IMR-90 (cell line): ENCODE measurements around the gene HOGA1. TPM values are rescaled to one million over a fixed set of nuclear protein-coding genes. Genes with fewer than 3 reads are reported as not detected.

Source experiments
- ATAC-seq: fragments of 200-7000 bp; cut with Tn5 transposase; 2 replicates; pipeline ENCODE4 v1.9.1; 2020; ENCODE audit warnings: low read depth, mild to moderate bottlenecking, moderate library complexity
- BruUV-seq: library from RNA; stranded (reverse); fragments of 400-500 nt; replicated peaks from 2 replicates; lab custom pipeline; 2021; lab: Mats Ljungman, UMichigan
- CTCF ChIA-PET: fragments of 300-600 bp; formaldehyde crosslinking; extraction: SDS; loops from one replicate; lab custom pipeline; 2021; ENCODE audit warnings: antibody characterized with exemption; lab: Yijun Ruan, JAX
- POLR2A ChIA-PET: fragments of 300-600 bp; sonication (Branson Sonifier 250); formaldehyde crosslinking; loops from one replicate; lab custom pipeline; 2022; ENCODE audit warnings: antibody characterized with exemption; ENCODE audit not compliant: unreplicated experiment; lab: Charles Lee
- DNase-seq: peaks from one replicate; pipeline ENCODE4 v3.0.0; 2013
- H2AFZ ChIP-seq: replicated peaks from 2 replicates; pipeline ENCODE3; 2013; ENCODE audit warnings: low read length, mild to moderate bottlenecking; ENCODE audit not compliant: poor library complexity
- H2AK5ac ChIP-seq: 2 replicates; pipeline ENCODE4 v1.6.1; 2013; ENCODE audit warnings: low read depth, low read length, inconsistent platforms
- H2AK9ac ChIP-seq: replicated peaks from 2 replicates; pipeline ENCODE3; 2013; ENCODE audit warnings: mild to moderate bottlenecking, low read depth, low read length, moderate library complexity; ENCODE audit not compliant: poor library complexity
- H2BK120ac ChIP-seq: 2 replicates; pipeline ENCODE4 v1.6.1; 2013; ENCODE audit warnings: low read depth, low read length, inconsistent platforms
- H2BK15ac ChIP-seq: 3 replicates; pipeline ENCODE4 v1.6.1; 2013; ENCODE audit warnings: low read depth, low read length, inconsistent platforms
- H2BK20ac ChIP-seq: 2 replicates; pipeline ENCODE4 v1.6.1; 2013; ENCODE audit warnings: low read depth, mild to moderate bottlenecking, inconsistent platforms, low read length, moderate library complexity
- H2BK5ac ChIP-seq: 2 replicates; pipeline ENCODE4 v1.6.1; 2013; ENCODE audit warnings: mild to moderate bottlenecking, low read depth, low read length, inconsistent platforms; ENCODE audit not compliant: poor library complexity, severe bottlenecking
- H3K14ac ChIP-seq: replicated peaks from 2 replicates; pipeline ENCODE4 v1.6.1; 2013; ENCODE audit warnings: low read depth, low read length, inconsistent platforms
- H3K18ac ChIP-seq: 2 replicates; pipeline ENCODE4 v1.6.1; 2013; ENCODE audit warnings: low read depth, low read length, control low read depth
- H3K23ac ChIP-seq: 2 replicates; pipeline ENCODE4 v1.6.1; 2013; ENCODE audit warnings: low read depth, low read length, inconsistent platforms
- H3K27ac ChIP-seq: 2 replicates; pipeline ENCODE4 v1.5.1; 2013; ENCODE audit warnings: mild to moderate bottlenecking, control low read depth, low read length; ENCODE audit not compliant: insufficient read depth
- H3K27me3 ChIP-seq: 2 replicates; pipeline ENCODE4 v1.6.1; 2013; ENCODE audit warnings: low read length; ENCODE audit not compliant: control insufficient read depth, insufficient read depth
- H3K36me3 ChIP-seq: 2 replicates; pipeline ENCODE4 v1.6.1; 2013; ENCODE audit warnings: low read length, mixed read lengths; ENCODE audit not compliant: control insufficient read depth, insufficient read depth
- H3K4ac ChIP-seq: 2 replicates; pipeline ENCODE4 v1.6.1; 2013; ENCODE audit warnings: low read depth, low read length, inconsistent platforms
- H3K4me1 ChIP-seq: 2 replicates; pipeline ENCODE4 v1.6.1; 2013; ENCODE audit warnings: low read length, mixed read lengths; ENCODE audit not compliant: control insufficient read depth, insufficient read depth
- H3K4me2 ChIP-seq: 2 replicates; pipeline ENCODE4 v1.6.1; 2013; ENCODE audit warnings: low read depth, mild to moderate bottlenecking, control low read depth, low read length, moderate library complexity
- H3K4me3 ChIP-seq: 2 replicates; pipeline ENCODE4 v1.5.1; 2013; ENCODE audit warnings: low read depth, mild to moderate bottlenecking, control low read depth, low read length, moderate library complexity; ENCODE audit not compliant: insufficient read depth
- H3K56ac ChIP-seq: 2 replicates; pipeline ENCODE4 v1.6.1; 2013; ENCODE audit warnings: low read length, inconsistent platforms; ENCODE audit not compliant: insufficient read depth; ENCODE audit errors: extremely low read depth
- H3K79me1 ChIP-seq, 2 experiments: 2 replicates each; pipeline ENCODE4 v1.6.1; 2013; ENCODE audit warnings: low read length in 2 of 2, inconsistent platforms in 1 of 2, low read depth in 1 of 2
- H3K9ac ChIP-seq: 2 replicates; pipeline ENCODE4 v1.6.1; 2013; ENCODE audit warnings: low read depth, low read length, control low read depth
- H3K9me1 ChIP-seq: 2 replicates; pipeline ENCODE4 v1.6.1; 2013; ENCODE audit warnings: low read length, inconsistent platforms; ENCODE audit not compliant: insufficient read depth
- H3K9me3 ChIP-seq: 2 replicates; pipeline ENCODE4 v1.6.1; 2013; ENCODE audit warnings: low read length; ENCODE audit not compliant: control insufficient read depth, insufficient read depth
- H4K20me1 ChIP-seq: 2 replicates; pipeline ENCODE4 v1.6.1; 2013; ENCODE audit warnings: low read length, inconsistent platforms; ENCODE audit not compliant: insufficient read depth
- H4K5ac ChIP-seq: 2 replicates; pipeline ENCODE4 v1.6.1; 2013; ENCODE audit warnings: mild to moderate bottlenecking, low read depth, low read length, control low read depth
- H4K8ac ChIP-seq, 2 experiments: 2 replicates each; pipeline ENCODE4 v1.6.1; 2013; ENCODE audit warnings: low read depth in 2 of 2, low read length in 2 of 2, control low read depth in 1 of 2, inconsistent platforms in 1 of 2
- H4K91ac ChIP-seq: 2 replicates; pipeline ENCODE4 v1.6.1; 2013; ENCODE audit warnings: low read depth, low read length, inconsistent platforms; ENCODE audit not compliant: insufficient read depth
- BHLHE40 ChIP-seq: fragments of 150-350 bp; IDR thresholded peaks from 2 replicates; pipeline ENCODE4 v1.6.1; 2016; ENCODE audit warnings: mild to moderate bottlenecking, low read depth, low read length
- CTCF ChIP-seq: conservative IDR thresholded peaks from 2 replicates; pipeline ENCODE4 v1.5.1; 2012; ENCODE audit warnings: mild to moderate bottlenecking, low read depth, low read length, improper control_type of control experiment
- RAD21 ChIP-seq: IDR thresholded peaks from 2 replicates; pipeline ENCODE4 v1.6.1; 2012; ENCODE audit warnings: low read length, improper control_type of control experiment
- SMC3 ChIP-seq: fragments of 150-350 bp; IDR thresholded peaks from 2 replicates; pipeline ENCODE4 v1.6.1; 2016; ENCODE audit warnings: low read depth, mild to moderate bottlenecking, antibody characterized with exemption, low read length, moderate library complexity
- WGBS, 2 experiments: methylation state at CpG; one replicate each; pipeline versions ENCODE4 v1.1.5 to v1.1.7; 2013; ENCODE audit warnings: missing lambda C conversion rate in 2 of 2; ENCODE audit not compliant: insufficient read length in 1 of 2; ENCODE audit errors: extremely low coverage in 2 of 2; 5-methylcytosine and 5-hydroxymethylcytosine counted together
- dilution Hi-C: fragments of 300-500 bp; cut with HindIII; formaldehyde crosslinking; loops from one replicate; pipeline ENCODE4 v1.14.3; 2018; ENCODE audit warnings: low sequenced_read_pairs; ENCODE audit not compliant: unreplicated experiment
- in situ Hi-C: fragments of 300-500 bp; cut with MboI; formaldehyde crosslinking; loops from 3 replicates; pipeline ENCODE4 v1.14.3; 2019; ENCODE audit warnings: low sequenced_read_pairs, inconsistent platforms, mixed read lengths
- intact Hi-C: fragments of 100-400 bp; cut with micrococcal nuclease; formaldehyde crosslinking; loops from 2 replicates; pipeline ENCODE4 v1.10.0; 2022
- polyA plus RNA-seq, 3 experiments: library from polyadenylated mRNA; depleted of rRNA; stranded (reverse); fragments of >200 nt; gene quantifications; 2 replicates each; pipeline ENCODE4 v1.2.3, GENCODE V29; 2012; ENCODE audit warnings: low replicate concordance in 1 of 3
- total RNA-seq: library from RNA; depleted of rRNA; stranded (reverse); fragments of >200 nt; gene quantifications from 2 replicates; pipeline ENCODE4 v1.2.3, GENCODE V29; 2012

Gene HOGA1
- total and polyA plus RNA-seq, 2 of the 4 experiments (the other 2 are of a cell fraction): 0.36 to 0.41 TPM

GRCh38 chr10:97534746-97535367 lies 49.3 kb upstream of the HOGA1 start:
- intact Hi-C loops (no loop called here), dilution Hi-C loops (no loop called here), in situ Hi-C loops (no loop called here)
- no peaks in the 10 kb centered on the region for H3K27me3 ChIP-seq
- H3K9me3 ChIP-seq: no peaks in the 10 kb centered on the region
- no peak overlapping the region for H2BK15ac ChIP-seq
- no peak overlapping the region for H2AFZ ChIP-seq
- H3K4ac ChIP-seq: no peak overlapping the region
- H3K36me3 ChIP-seq: peaks cover 1% of the 10 kb centered on the region; the same call in 1 of the 2 replicates
- H3K14ac ChIP-seq: no peak overlapping the region
- H3K27ac ChIP-seq: no peak overlapping the region
- POLR2A ChIA-PET: no interaction called here
- no peak overlapping the region for H3K18ac ChIP-seq
- no peak for ATAC-seq
- peaks cover 27% of the 10 kb centered on the region for H3K9me1 ChIP-seq
- CTCF ChIA-PET: no interaction called here
- H3K23ac ChIP-seq: no peak overlapping the region
- H3K4me2 ChIP-seq: no peak overlapping the region
- DNase-seq: no peak
- peaks cover 24% of the 10 kb centered on the region for H3K4me1 ChIP-seq
- no peak overlapping the region for H2BK20ac ChIP-seq
- no peak overlapping the region for H4K5ac ChIP-seq
- H2AK9ac ChIP-seq: no peak overlapping the region
- no peak overlapping the region for H2BK120ac ChIP-seq
- no peak overlapping the region for H4K91ac ChIP-seq
- no TSS peak for BruUV-seq
- no peak overlapping the region for H3K4me3 ChIP-seq
- H4K8ac ChIP-seq: no peak overlapping the region
- peaks cover 8 to 73% of the 10 kb centered on the region in 2 experiments for H3K79me1 ChIP-seq
- H2BK5ac ChIP-seq: no peak overlapping the region
- no peak overlapping the region for H3K9ac ChIP-seq
- no peak overlapping the region for H3K56ac ChIP-seq
- H2AK5ac ChIP-seq: no peak overlapping the region
- peaks cover 26% of the 10 kb centered on the region for H4K20me1 ChIP-seq
- WGBS, 2 experiments: 100% methylated on average over 2 of the region's 6 CpGs; no CpG with 5 or more reads in 1 of the 2 experiments
- no peak for TF ChIP-seq BHLHE40
- peak; percentile 51 for TF ChIP-seq CTCF
- TF ChIP-seq SMC3: peak; percentile 34; the same call in 1 of the 2 replicates
- peak; percentile 47 for TF ChIP-seq RAD21
